ENCODE measurements around the gene GRB10. TPM values are rescaled to one million over a fixed set of nuclear protein-coding genes. Genes with fewer than 3 reads are reported as not detected.

GRB10 gene
- total RNA-seq, 4 donors from 2014 or later, result 3.5 to 35.1 (median 9.2) TPM

DNA sequence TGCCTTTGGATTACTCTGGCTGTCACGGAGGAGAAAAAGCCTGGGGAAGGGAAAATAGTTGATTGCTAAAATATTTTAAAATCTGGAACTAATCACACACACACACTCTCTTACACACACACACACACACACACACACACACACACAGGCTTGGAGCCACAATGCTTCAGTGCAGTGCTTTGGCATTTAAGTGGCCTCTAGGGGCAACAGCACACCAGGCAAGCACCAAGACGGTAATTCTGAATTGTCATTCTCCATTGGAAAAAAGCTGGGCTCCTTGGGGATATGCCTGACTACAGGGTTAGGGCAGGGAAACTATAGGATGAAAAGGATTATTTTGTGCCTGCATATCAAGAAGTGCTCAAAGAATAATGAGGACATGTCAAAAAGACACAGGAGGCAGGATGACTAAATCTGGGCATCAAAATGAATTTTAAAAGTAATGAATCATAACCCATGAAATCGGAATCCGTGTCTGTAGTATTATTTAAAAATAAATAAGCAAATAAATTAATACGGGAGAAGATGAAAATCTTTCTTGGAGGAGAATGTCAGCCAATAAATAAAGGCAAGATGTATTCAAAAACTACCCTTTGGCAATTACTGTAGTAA lies 187.1 kb downstream of the GRB10 start:
- Histone ChIP-seq H3K9me3 (no peaks in the 10 kb centered on the region), H3K27ac (no peak overlapping the region), H3K36me3 (peaks cover 0 to 73% (median 0%) of the 10 kb centered on the region in 3 donors), H3K4me3 (no peak overlapping the region), H3K4me1 (no peaks in the 10 kb centered on the region), H3K27me3 (no peaks in the 10 kb centered on the region)
- TF ChIP-seq POLR2A (IDR thresholded peaks at IDR 0.05), result no peak
- TF ChIP-seq CTCF (IDR thresholded peaks at IDR 0.05), result peak in 5 of 6 experiments; percentile 27 to 49 (median 37)
- intact Hi-C loops (cut with DNase I), result no loop called here
- WGBS, 2 donors, result 39 to 60% methylated on average over 5 of the region's 5 CpGs
- no peak for DNase-seq

GRCh38 chr7:50594734-50595485 lies 187.8 kb downstream of the GRB10 start:
- 81 to 87% methylated on average over 7 of the region's 7 CpGs for WGBS, 2 donors
- Histone ChIP-seq H3K9me3 (no peaks in the 10 kb centered on the region), H3K27me3 (no peaks in the 10 kb centered on the region), H3K4me3 (no peak overlapping the region), H3K27ac (no peak overlapping the region), H3K36me3 (peaks cover 0 to 71% (median 0%) of the 10 kb centered on the region in 3 donors), H3K4me1 (no peaks in the 10 kb centered on the region)
- intact Hi-C loops (cut with DNase I), result no loop called here
- no peak for DNase-seq
- TF ChIP-seq POLR2A (IDR thresholded peaks at IDR 0.05), result no peak
- TF ChIP-seq CTCF (IDR thresholded peaks at IDR 0.05), result no peak

DNA sequence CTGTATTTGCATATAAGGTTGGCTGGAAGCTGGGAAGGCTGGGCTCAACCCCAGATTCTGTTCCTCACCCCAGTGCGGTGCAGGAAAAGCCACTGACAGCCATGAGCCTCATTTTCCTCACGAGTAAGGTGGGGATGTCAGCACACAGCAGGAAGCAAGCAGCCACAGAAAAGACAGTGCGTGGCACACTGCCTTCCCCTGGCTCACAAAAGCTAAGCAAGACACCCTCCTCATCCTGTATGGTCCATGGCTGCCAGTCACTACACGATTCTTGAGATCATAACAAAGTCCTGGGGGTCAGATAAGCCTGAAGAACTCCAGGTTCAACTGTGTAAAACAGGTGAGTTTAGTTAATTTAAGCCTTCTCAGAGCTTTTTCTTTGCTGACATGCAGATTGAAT lies 188.6 kb downstream of the GRB10 start:
- DNase-seq, result no peak
- intact Hi-C loops (cut with DNase I), result no loop called here

DNA sequence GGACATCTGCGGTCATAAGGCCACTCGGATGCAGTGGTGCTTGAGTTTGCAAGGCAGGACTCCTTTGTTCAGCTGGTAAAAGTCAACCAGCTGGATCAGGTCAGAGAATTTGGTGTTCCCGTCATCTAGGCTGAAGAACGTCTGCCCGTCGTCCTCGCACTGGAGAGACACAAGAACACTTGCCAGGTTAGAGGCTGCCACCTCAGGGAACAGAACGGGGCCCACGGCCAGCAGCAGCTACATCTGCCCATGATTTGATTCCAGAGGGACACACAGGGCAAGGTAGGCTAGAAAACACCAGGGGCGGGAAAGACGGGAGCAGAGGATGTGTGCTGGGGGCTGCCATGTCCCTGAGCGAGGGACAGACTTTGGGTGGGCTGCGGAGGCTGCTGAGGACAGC lies 189.8 kb downstream of the GRB10 start:
- Histone ChIP-seq H3K27ac (no peak overlapping the region), H3K4me1 (no peaks in the 10 kb centered on the region), H3K27me3 (peaks cover 0 to 6% (median 0%) of the 10 kb centered on the region in 4 donors), H3K4me3 (no peak overlapping the region), H3K36me3 (peaks cover 0 to 51% (median 0%) of the 10 kb centered on the region in 3 donors), H3K9me3 (no peaks in the 10 kb centered on the region)
- DNase-seq, result no peak
- WGBS, 2 donors, result 87 to 93% methylated on average over 4 to 7 of the region's 13 CpGs
- intact Hi-C loops (cut with DNase I), result no loop called here
- TF ChIP-seq CTCF (IDR thresholded peaks at IDR 0.05) (no peak), POLR2A (IDR thresholded peaks at IDR 0.05) (no peak)

More for the DNA sequence above, 188.6 kb downstream of the GRB10 start:
- H3K9me3 ChIP-seq, result no peaks in the 10 kb centered on the region
- 69 to 82% methylated on average over 2 to 4 of the region's 4 CpGs for WGBS, 2 donors
- peaks cover 0 to 63% (median 0%) of the 10 kb centered on the region in 3 donors for H3K36me3 ChIP-seq
- H3K4me1 ChIP-seq, result no peaks in the 10 kb centered on the region
- no peak overlapping the region for H3K27ac ChIP-seq
- no peaks in the 10 kb centered on the region for H3K27me3 ChIP-seq
- TF ChIP-seq POLR2A (IDR thresholded peaks at IDR 0.05), result no peak
- no peak overlapping the region for H3K4me3 ChIP-seq

- H3K27me3 ChIP-seq, result peaks cover 0 to 9% (median 0%) of the 10 kb centered on the region in 4 donors
- no peaks in the 10 kb centered on the region for H3K4me1 ChIP-seq
- no peaks in the 10 kb centered on the region for H3K9me3 ChIP-seq
- no peak for DNase-seq
- no peak overlapping the region for H3K4me3 ChIP-seq
- intact Hi-C loops (cut with DNase I), result no loop called here
- 72 to 81% methylated on average over 15 to 19 of the region's 21 CpGs for WGBS, 2 donors
- TF ChIP-seq CTCF (IDR thresholded peaks at IDR 0.05) (no peak), POLR2A (IDR thresholded peaks at IDR 0.05) (no peak)
- H3K36me3 ChIP-seq, result peaks cover 0 to 39% (median 0%) of the 10 kb centered on the region in 3 donors
- no peak overlapping the region for H3K27ac ChIP-seq
Observed at GRCh38 chr7:50591480-50592438, 190.9 kb downstream of the GRB10 start.
